ENCODE measurements around the gene RARG.
"Not testable (repeated sequence)": the region's sequence is repeated elsewhere in the genome, so short reads cannot be mapped to it uniquely, and the experiment has no call there.

RARG gene

DNA sequence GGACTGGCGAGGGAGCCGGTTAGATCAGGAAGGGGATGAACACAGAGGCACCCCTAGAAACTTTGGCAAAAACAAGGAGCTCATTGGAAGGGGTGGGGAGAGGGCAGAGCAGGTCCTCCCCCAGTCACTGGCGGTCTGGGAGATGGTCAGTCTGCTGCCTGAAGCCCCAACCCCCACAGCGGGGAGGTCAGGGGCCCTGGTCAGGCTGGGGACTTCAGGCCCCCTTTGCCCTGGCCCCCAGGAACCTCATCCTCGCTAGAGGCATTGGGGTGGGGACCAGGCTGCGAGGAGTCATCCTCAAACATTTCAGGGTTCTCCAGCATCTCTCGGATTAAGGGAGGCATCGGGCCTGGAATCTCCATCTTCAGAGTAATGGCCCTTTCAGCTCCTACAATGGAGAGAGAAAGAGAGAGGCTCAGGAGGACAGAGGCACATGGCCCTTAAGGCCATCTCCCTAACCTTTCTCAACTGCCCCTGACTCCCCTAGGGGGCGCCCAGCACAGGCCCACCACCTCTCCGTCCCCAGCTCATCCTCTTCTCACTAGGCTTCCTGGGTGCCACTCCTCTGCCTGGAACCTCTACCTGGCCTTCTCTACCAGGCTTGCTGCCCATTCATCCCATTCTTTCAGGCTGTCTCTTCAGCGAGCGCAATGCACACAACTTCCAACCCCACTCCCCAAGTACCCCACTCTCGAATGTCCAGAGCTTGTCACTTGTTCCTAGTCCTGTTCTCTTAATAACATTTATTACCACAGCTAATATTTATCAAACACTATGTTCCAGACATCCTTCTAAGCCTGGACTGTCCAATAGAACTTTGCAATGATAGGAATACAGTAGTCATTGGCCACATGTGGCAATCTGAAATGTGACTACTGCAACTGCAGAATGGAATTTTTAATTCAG, 20.3 kb downstream of the RARG start:
- DNase-seq = no peak

DNA sequence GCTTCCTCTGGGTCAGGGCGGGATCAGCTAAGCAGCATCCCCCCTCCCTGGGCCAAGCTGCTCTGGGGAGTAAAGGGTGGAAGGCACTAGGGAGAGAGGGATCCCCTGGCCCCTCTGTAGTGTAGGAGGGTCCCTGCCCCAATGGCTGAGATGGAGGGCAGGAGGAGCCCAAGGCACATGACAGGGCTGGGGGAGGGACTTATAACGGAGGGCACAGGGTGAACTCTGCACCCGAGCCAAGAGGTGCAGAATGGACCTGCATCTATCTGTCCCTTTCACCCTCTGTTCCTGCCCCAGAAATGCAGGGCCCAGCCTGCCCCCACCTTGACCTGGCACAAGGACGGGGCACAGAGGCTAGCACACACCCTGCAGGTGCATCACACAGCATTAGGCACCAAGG, 21.2 kb downstream of the RARG start:
- DNase-seq = no peak

DNA sequence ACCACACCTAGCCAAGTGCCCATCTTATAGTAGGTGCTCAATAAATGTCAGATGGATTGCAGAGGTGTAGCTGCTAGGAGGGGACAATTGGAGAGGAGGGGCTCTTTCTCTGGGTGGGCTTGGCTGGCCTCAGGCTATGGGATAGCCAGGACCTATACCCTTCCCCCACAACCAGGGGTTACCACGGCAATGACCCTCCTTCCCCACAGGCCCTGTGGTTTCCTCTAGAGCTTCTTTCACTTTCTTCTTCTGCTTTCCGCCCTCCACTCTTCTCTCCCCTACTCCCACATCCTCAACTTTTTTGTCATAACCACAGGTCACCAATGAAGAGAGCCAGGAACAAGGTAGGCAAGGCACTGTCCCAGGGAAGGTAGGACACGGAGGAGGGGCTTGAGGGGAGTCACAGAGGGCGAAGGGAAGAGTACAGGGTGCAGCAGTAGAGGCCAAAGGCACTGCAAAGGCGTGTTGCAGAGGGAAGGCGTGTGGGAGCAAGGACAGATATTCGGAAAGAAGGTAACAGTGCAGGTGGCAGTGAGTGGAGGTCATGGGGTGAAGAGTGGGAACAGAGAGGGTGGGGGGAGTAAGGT, 23.0 kb downstream of the RARG start:
- no peak for DNase-seq

DNA sequence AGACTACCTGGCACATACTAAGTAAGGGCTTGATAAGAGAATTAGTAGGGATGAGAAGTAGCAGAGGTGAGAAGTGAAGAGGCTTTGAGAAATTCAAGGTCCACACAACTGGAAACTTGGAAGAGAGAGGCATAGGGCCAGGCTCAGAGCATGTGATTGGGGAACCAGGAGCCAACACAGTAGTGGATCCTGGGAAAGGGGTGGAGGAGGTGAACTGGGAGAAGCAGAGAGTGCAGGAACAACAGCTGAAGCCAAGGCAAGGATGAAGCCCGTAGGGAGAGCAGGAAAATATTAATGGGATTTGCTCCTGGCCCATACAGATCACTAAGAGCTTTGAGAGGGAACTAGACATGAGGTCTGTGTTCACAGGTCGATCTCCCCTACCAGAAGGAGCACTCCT, 23.6 kb downstream of the RARG start:
- no peak for DNase-seq

DNA sequence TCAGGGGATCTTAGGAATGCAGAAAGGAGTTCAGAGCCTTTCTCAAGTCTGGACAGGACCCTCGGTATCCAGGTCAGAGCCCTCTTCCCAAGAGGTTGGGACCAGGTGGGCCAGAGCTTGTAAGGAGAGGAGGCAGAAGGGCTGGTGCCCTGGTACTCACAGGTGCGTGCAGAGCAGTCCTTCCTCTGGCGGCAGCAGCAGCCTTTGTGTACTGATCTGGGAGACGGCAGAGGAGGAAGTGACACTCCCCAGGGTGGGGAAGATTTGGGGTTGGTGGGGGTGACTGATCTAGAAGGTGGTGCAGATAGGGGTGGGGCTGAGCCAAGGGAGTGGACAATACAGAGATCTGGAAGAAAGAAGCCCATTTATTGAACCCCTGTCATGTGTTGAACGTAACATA, 25.0 kb downstream of the RARG start, which contains the start of gene ITGB7:
Gene ITGB7, minus strand, starts transcription at position 210 of the 400 bp plus-strand sequence. CDS start 6,808 bp downstream, outside the sequence.
- no peak for DNase-seq

DNA sequence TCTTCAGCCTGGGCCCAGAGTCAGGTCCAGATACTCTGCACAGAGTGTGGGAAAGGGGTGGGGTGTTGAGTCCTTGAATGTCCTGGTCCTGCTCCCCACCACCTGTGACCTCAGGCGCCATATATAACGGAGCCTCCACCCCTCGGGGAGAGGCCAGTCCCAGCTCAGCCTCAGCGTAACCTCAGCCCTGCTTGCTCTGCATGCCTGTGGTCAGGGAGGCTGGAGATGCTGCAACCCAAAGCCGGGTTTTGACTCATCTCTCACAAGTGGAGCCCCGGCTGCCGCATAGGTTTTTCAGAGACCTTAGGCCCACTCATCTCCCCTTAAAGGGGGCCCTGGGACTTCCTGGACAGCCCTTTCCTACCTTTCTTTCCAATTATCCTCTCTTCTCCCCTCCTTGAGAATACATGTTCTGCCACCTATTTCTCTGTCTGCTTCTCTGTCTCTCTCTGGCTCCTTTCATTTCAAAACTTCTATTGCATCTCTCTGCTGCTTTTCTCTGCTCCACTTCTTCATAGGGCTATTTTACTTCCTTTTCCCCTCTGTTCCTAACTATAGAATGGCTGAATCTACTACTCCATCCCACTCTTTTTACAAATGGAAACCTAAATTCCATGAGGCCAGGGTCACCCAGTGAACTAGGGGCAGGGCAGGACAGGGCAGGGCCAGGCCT, 26.1 kb downstream of the RARG start:
- DNase-seq = no peak

DNA sequence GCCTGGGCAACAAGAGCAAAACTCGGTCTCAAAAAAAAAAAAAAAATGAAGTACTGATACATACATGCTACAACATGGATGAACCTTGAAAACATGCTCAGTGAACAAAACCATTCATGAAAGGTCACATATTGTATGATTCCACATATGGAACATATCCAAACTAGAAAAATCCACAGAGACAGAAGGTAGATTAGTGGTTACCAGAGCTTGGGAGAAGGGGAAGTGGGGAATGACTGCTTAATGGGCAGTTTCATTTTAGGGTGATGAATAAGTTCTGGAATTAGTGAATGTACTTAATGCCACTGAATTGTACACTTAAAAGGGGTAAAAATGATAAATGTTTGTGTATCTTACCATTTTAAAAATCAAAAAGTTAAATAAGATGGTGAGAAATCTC, 27.7 kb downstream of the RARG start:
- DNase-seq = no peak

DNA sequence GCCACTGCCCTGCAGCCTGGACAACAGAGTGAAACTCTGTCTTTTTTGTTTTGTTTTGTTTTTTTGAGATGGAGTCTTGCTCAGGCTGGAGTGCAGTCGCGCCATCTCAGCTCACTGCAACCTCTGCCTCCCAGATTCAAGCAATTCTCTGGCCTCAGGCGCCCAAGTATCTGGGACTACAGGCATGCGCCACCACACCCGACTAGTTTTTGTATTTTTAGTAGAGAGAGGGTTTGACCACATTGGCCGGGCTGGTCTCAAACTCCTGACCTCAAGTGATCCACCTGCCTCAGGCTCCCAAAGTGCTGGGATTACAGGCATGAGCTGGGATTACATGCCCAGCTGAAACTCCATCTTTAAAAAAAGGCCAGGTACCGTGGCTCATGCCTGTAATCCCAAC, 29.7 kb downstream of the RARG start:
- not testable (repeated sequence) for DNase-seq

DNA sequence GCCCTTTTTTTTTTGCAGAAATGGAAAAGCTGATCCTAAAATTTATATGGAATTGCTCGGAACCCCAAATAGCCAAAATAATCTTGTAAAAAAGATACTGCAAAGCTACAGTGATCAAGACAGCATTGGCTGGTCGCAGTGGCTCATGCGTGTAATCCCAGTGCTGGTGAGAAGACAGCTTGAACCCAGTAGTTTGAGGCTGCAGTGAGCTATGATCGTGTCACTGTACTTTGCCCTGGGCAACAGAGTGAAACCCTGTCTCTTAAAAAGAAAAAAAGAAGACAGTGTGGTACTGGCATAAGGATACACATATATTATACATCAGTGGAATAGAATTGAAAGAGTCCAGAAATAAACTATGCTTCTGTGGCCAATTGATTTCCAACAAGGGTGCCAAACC, 30.4 kb downstream of the RARG start:
- no peak for DNase-seq

DNA sequence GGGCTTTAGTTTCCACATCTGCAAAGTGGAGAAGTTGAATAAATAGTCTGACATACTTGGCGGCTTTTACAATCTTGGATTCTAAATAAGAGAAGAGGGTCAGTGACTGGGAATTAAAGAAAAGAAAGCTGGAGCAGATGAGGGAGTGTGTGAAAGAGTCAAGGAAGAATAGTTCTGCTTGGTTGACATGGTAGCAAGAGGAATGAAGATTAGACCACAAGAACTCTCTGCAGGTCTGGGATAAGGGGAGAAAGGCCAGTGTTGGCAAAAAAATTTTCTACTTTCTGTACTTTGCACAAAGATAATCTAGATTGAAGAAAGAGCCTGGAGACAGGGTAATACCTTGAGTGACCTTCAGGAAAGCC, 30.9 kb downstream of the RARG start:
- DNase-seq = no peak

DNA sequence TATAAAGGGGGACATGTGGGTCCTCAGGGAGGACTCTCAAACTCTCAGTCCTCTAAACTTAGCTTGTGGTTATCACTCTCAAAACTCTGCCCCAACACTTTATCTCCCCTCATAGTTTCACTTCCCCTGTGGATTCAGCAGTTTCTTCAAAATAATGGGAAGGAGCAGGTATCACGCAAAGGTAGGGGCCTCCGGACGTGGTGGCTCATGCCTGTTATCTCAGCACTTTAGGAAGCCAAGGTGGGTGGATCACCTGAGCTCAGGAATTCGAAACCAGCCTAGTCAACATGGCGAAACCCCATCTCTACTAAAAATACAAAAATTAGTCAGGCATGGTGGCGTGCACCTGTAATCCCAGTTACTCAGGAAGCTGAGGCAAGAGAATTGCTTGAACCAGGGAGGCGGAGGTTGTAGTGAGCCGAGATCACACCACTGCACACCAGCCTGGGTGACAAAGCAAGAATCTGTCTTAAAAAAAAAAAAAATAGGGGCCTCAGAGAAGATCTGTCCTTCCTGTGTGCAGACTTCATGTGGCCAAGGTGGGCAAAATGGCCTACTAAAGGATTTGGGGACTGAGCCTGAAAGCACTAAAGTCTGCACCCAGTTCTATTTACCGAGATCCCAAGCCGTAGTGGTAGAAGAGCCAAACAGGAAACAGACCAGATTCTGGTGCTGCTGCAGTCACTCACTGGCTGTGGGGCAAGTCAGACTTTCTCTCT, 31.4 kb downstream of the RARG start:
- no peak for DNase-seq

DNA sequence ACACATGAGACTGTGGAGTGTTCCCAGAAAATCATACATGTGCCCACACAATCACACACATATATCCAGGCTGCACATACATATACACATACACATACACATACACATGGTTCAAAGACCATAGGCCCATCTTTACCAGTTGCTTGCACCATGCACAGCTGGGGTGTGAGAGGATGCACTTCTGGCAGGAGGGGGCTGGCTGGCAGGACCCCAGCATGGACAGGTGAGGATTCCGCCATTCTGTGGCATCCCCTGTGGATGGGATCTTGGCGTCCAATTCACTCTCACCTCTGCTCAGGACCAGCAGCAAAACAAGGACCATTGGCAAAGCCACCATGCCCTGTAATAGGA, 31.9 kb downstream of the RARG start:
- DNase-seq = no peak

DNA sequence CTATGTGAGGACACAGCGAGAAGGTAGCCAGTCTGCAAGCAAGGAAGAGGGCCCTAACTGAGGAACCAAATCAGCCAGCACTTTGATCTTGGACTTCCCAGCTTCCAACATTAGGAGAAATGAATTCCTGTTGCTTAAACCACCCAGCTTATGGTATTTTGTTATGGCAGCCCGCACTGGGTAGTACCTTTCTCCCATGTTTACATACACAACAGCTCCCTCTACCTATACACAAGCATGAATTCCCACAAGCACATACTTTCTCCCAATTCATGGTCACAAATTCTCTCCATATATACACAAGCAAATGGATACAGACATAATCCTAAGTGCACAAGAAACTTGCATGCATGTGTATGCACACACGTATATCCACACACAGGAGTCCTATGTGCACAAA, 32.3 kb downstream of the RARG start:
- DNase-seq = no peak

DNA sequence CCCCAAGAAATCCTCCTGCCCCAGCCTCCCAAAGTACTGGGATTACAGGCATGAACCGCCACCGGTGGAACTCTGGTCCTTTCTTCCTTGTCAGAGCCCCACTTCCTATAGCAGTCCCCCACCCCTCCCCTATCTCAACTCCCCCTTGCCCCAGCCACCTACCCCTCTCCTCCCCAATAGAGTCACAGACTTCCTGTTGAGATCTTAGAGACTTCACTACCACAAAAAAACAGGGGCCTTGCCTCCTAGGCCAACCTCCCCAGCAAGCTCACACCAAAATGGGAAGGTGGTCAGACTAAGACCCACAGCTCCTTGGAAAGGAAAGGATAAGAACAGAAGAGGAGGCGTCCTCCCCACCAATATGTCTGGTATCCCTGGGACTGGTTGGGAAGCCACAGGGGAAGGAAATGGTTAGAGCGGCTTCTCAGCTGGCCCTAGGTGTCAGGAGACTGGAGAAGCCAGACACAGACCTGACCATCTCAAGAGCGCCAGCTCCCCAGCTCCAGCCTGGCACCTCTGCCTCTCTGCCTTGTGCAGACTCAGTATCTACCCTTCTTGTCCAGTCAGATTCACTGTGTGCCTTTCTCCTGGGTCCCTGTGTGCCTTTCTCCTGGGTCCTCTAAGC, 33.4 kb downstream of the RARG start:
- DNase-seq = no peak

DNA sequence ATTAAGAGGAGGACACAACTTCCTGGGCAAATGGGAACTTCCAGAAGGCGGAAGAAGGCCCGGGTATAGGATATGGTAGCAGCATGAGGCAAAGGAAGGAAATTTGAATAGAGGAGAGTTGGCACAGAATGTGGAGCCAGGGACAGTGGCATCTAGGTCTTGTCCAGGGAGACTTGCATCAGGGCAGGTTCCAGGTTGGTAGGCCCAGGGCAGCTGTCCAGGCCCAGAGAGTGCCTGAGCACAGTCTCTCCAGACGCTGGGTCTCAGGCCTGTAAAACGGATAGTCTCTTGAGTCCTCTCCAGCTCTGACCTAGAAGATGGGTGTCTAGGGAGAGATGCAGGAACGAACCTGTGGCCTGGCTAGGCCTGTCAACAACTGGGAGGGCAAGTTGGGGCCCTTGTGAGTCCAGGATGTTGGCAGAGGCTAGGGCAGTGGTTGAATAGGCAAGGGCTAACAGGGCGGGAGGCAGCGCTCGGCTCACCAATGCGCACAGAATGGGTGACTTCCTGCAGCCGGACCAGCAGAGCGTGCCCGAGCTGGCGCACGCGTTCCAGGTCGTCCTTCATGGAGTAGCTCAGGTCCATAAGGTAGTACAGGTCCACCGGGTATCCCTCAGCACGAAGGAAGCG, 34.9 kb downstream of the RARG start:
- no peak for DNase-seq

DNA sequence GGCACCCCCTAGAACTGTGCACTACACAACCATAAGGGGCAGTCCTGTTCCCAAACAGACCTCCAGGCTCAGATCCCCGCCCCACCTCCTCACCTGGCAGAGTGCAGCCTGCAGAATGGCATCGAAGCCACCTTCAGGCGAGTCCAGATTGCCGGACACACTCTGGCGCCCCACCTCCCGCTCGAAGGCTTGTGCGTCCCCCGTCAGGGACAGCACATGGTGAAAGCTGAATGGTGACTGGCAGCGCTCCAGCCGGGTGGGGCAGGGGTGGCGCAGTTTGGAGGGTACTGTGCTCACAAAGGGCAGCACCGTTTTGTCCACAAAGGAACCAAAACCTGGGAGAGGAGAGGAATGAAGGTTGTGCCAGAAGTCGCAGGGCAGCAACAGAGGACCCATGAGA, 35.5 kb downstream of the RARG start:
- no peak for DNase-seq

DNA sequence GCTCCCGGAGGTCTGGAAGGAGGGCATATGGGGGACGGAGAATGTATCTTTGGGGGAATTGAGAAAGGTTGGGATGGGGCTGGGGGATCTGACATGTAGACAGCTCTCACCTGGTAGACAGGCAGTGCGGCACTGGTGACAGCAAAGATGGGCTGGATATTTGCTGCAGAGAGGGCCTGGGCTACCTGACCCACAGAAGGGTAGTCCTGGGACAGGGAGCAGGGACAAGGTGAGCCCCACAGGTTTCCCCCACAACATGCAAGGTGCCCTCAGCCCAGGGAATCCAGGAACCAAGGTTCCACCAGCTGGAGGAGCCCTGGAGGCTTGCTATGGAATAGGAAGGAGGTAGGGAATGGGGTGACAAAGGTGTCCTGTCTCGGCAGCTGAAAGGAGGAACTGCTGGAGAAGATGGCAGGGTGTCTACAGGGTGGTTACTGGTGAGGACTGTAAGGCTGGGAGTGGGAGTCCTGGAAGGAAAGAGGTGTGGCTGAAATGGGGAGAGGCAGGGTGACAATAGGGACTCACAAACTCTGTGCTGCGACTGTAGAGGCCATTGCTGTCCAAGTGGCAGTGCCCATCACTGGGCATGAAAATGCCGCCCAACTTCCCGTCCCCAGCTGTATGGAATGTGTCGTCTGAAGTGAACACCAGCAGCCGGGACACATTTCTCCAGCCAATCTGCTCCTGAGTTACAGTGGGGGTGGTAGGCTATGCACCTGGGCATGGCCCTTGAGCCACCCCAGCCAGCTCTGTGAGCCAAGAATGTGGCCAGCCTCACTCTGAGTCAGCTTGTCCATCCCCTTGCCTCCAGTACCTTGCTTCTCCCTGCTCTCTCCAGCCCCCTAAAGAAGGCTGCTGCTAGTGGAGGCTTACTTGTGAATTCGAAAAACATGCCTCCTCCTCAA, 36.2 kb downstream of the RARG start:
- no peak for DNase-seq

DNA sequence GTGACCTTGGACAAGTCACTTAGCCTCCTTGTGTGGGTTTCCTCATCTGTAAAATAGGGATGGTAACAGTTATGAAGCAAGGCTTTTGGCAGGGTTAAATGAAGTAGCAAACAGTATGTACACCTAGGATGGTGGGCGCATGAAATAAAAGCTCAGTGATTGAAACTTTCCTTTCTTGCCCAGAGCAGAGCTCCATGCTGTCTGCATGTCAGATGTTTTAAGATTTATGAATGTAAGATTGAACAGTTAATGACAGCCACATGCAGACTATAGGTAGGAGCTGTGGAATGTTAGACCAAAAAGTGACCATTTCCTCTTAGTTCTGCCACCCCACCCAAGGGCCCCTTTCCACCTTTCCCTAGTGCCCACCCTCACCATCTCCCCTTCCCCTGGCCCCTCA, 37.0 kb downstream of the RARG start:
- no peak for DNase-seq

DNA sequence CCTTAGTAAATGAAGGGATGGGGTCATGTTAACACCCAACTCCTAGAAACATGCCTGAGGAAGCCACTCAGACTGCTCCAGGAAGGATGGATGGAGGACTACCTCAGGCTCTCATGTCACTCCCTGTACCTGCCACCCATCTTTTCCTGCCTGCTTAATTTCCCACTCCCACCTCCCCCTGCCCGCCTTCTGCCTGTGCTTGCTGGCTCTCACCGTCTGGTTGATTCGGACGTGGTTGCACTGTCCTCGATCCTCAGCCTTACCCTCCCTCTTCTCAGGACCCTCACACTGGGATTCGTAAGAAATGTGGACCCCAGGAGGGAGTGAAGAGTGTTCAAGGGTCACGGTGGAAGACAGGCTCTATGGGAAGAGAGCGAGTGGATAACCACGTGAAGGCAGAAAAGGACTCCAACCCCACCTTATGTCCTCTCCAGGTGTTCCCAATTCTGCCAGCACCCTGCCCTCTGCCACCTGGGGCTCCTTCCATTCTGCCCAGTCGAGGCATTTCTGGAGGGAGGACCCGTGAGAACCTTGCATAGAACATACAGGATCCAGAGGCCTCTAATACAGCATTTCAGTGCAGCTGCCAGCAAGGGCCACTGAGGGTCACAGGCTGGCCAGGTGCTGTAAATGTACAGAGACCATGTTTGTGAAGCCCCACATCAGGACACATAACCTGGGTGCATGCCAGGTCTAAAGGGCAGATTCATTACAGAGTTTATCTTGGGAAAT, 37.9 kb downstream of the RARG start:
- no peak for DNase-seq
